SK-N-SH (cell line): ENCODE results near the gene UBE2E3. TPM values are rescaled to one million over a fixed set of nuclear protein-coding genes. Genes with fewer than 3 reads are reported as not detected.

Source experiments
- CTCF ChIA-PET: fragments of 300-600, 350-600 bp; formaldehyde crosslinking; extraction: SDS; loops from one replicate; lab custom pipeline; 2021; lab: Yijun Ruan, JAX
- POLR2A ChIA-PET: fragments of 350-600 bp; sonication (Branson Sonifier 250); formaldehyde crosslinking; extraction: SDS; loops from one replicate; lab custom pipeline; 2020; ENCODE audit warnings: antibody characterized with exemption, inconsistent platforms; lab: Yijun Ruan, JAX
- DNase-seq: peaks from one replicate; pipeline ENCODE4 v3.0.0; 2012
- H2AFZ ChIP-seq: fragments of 200-600 bp; sonication (generic); 2 replicates; pipeline ENCODE4 v1.8.1; 2016; ENCODE audit warnings: antibody characterized with exemption, mild to moderate bottlenecking, low read depth
- H3F3A ChIP-seq: fragments of 200-600 bp; sonication (generic); replicated peaks from 2 replicates; pipeline ENCODE3; 2016; ENCODE audit warnings: antibody characterized with exemption, mild to moderate bottlenecking; ENCODE audit not compliant: insufficient read depth
- H3K27ac ChIP-seq, 2 experiments: fragments of 200-500 bp in 1 of 2; fragments of 200-600 bp in 1 of 2; sonication (Bioruptor generic) in 1 of 2; sonication (generic), shearing (Covaris generic) in 1 of 2; 2 replicates each; pipeline versions ENCODE4 v1.5.1 to v1.6.1; 2014 to 2016; ENCODE audit warnings: low read depth in 2 of 2, inconsistent platforms in 1 of 2, low read length in 1 of 2, mild to moderate bottlenecking in 1 of 2, mixed read lengths in 1 of 2
- H3K27me3 ChIP-seq: fragments of 200-600 bp; sonication (generic), shearing (Covaris generic); 2 replicates; pipeline ENCODE4 v1.6.1; 2016; ENCODE audit warnings: mixed run types; ENCODE audit not compliant: insufficient read depth
- H3K36me3 ChIP-seq, 2 experiments: fragments of 200-500 bp in 1 of 2; fragments of 200-600 bp in 1 of 2; sonication (Bioruptor generic) in 1 of 2; sonication (generic) in 1 of 2; replicated peaks in 1 of 2; 2 replicates each; pipeline versions ENCODE3 to v1.5.1; 2014 to 2016; ENCODE audit warnings: low read length in 1 of 2, mild to moderate bottlenecking in 1 of 2; ENCODE audit not compliant: insufficient read depth in 2 of 2, control insufficient read depth in 1 of 2
- H3K4me1 ChIP-seq, 2 experiments: fragments of 200-500 bp in 1 of 2; fragments of 200-600 bp in 1 of 2; sonication (Bioruptor generic) in 1 of 2; sonication (generic), shearing (Covaris generic) in 1 of 2; 2 replicates each; pipeline versions ENCODE4 v1.5.1 to v1.6.1; 2014 to 2016; ENCODE audit warnings: low read depth in 1 of 2, low read length in 1 of 2, mixed run types in 1 of 2; ENCODE audit not compliant: insufficient read depth in 2 of 2, control insufficient read depth in 1 of 2
- H3K4me2 ChIP-seq: fragments of 200-600 bp; sonication (generic), shearing (Covaris generic); 2 replicates; pipeline ENCODE4 v1.6.1; 2017; ENCODE audit warnings: mixed run types
- H3K4me3 ChIP-seq, 2 experiments: fragments of 200-500 bp in 1 of 2; fragments of 200-600 bp in 1 of 2; sonication (Bioruptor generic) in 1 of 2; sonication (generic), shearing (Covaris generic) in 1 of 2; 2 replicates each; pipeline versions ENCODE4 v1.5.1 to v1.8.1; 2014 to 2016; ENCODE audit warnings: low read depth in 2 of 2, inconsistent platforms in 1 of 2, low read length in 1 of 2, mild to moderate bottlenecking in 1 of 2, mixed read lengths in 1 of 2, moderate library complexity in 1 of 2
- H3K79me2 ChIP-seq: fragments of 200-600 bp; sonication (generic); 2 replicates; pipeline ENCODE4 v1.8.1; 2017; ENCODE audit warnings: mild to moderate bottlenecking; ENCODE audit not compliant: insufficient read depth
- H3K9ac ChIP-seq: fragments of 200-600 bp; sonication (generic); 2 replicates; pipeline ENCODE4 v1.6.1; 2017; ENCODE audit warnings: mixed run types
- H3K9me2 ChIP-seq: fragments of 200-600 bp; sonication (generic); 2 replicates; pipeline ENCODE4 v1.6.1; 2017; ENCODE audit warnings: mixed run types
- H3K9me3 ChIP-seq: fragments of 200-600 bp; sonication (generic); 2 replicates; pipeline ENCODE4 v1.6.1; 2017; ENCODE audit warnings: mixed run types, mild to moderate bottlenecking, moderate library complexity
- H4K20me1 ChIP-seq: fragments of 200-600 bp; sonication (generic); 2 replicates; pipeline ENCODE4 v1.6.1; 2017; ENCODE audit warnings: mild to moderate bottlenecking, mixed run types; ENCODE audit not compliant: insufficient read depth
- FOSL2 ChIP-seq: IDR thresholded peaks from 2 replicates; pipeline ENCODE4 v1.4.0; 2012; ENCODE audit warnings: low read depth, mild to moderate bottlenecking, moderate library complexity, borderline replicate concordance
- FOXM1 ChIP-seq: IDR thresholded peaks from 2 replicates; pipeline ENCODE4 v1.4.0; 2012; ENCODE audit warnings: low read depth, mild to moderate bottlenecking
- GATA2 ChIP-seq: sonication (generic); formaldehyde crosslinking; IDR thresholded peaks from 2 replicates; pipeline ENCODE4 v1.5.0; 2020; ENCODE audit warnings: mild to moderate bottlenecking, missing genetic modification reagents
- JUND ChIP-seq: IDR thresholded peaks from 2 replicates; pipeline ENCODE4 v1.4.0; 2012
- MEF2A ChIP-seq: IDR thresholded peaks from 2 replicates; pipeline ENCODE4 v1.4.0; 2012; ENCODE audit warnings: low read depth, borderline replicate concordance
- MXI1 ChIP-seq: IDR thresholded peaks from 2 replicates; pipeline ENCODE4 v1.6.1; 2012; ENCODE audit warnings: mild to moderate bottlenecking, low read depth, low read length, improper control_type of control experiment
- NFIC ChIP-seq: IDR thresholded peaks from 2 replicates; pipeline ENCODE4 v1.4.0; 2012; ENCODE audit warnings: borderline replicate concordance
- POLR2AphosphoS5 ChIP-seq: IDR thresholded peaks from 2 replicates; pipeline ENCODE4 v1.6.1; 2012; ENCODE audit warnings: low read depth, low read length
- RAD21 ChIP-seq: IDR thresholded peaks from 2 replicates; pipeline ENCODE4 v1.6.1; 2012; ENCODE audit warnings: mild to moderate bottlenecking, low read length
- RCOR1 ChIP-seq: fragments of 150-350 bp; IDR thresholded peaks from 2 replicates; pipeline ENCODE4 v1.6.1; 2017; ENCODE audit warnings: antibody characterized with exemption, low read length
- RFX5 ChIP-seq: IDR thresholded peaks from 2 replicates; pipeline ENCODE4 v1.6.1; 2012; ENCODE audit warnings: mild to moderate bottlenecking, improper control_type of control experiment, low read length
- SIN3A ChIP-seq: IDR thresholded peaks from 2 replicates; pipeline ENCODE4 v1.6.1; 2012; ENCODE audit warnings: low read depth, mild to moderate bottlenecking, low read length, moderate library complexity, borderline replicate concordance
- SMC3 ChIP-seq: IDR thresholded peaks from 2 replicates; pipeline ENCODE4 v1.6.1; 2012; ENCODE audit warnings: low read depth, low read length, improper control_type of control experiment
- TAF1 ChIP-seq: IDR thresholded peaks from 2 replicates; pipeline ENCODE4 v1.6.1; 2012; ENCODE audit warnings: low read depth, mild to moderate bottlenecking, low read length, moderate library complexity, borderline replicate concordance
- YY1 ChIP-seq: IDR thresholded peaks from 2 replicates; pipeline ENCODE4 v1.4.0; 2012; ENCODE audit warnings: low read depth, mild to moderate bottlenecking
- WGBS: methylation state at CpG from one replicate; pipeline ENCODE4 v1.1.6; 2017; ENCODE audit warnings: low lambda C conversion rate; 5-methylcytosine and 5-hydroxymethylcytosine counted together
- polyA plus RNA-seq, 3 experiments: library from polyadenylated mRNA; depleted of rRNA; stranded (reverse); fragments of >200 nt; gene quantifications; 2 replicates each; pipeline ENCODE4 v1.2.3, GENCODE V29; 2012
- TF ChIP-seq, protein P1 (sequence below): IDR thresholded peaks from 2 replicates; pipeline ENCODE4; 2012
- TF ChIP-seq, protein P2 (sequence below): IDR thresholded peaks from 2 replicates; pipeline ENCODE4 v1.4.0; 2012; ENCODE audit warnings: low read depth
- TF ChIP-seq, protein P3 (sequence below): IDR thresholded peaks from 2 replicates; pipeline ENCODE4 v1.4.0; 2012; ENCODE audit warnings: low read depth, borderline replicate concordance

UBE2E3 gene
- polyA plus RNA-seq, 1 of the 3 experiments (the other 2 are of a cell fraction): 62.9 TPM

DNA sequence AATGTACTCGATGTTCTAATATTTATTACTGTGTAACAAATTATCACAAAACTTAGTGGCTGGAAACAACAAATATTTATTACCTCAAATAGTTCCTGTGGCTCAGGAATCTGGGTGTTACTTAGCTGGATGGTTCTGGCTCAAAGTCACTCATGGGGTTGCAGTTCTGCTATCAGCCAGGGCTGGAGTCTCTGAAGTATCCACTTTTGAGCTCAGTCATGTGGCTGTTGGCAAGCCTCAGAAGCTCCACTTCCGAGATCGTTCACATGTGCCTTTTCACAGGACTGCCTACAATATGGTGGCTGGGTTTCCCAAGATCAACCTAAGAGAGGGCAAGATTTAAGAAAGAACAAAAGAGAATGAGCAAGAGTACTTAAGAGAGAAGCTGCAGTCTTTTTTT lies 19.4 kb upstream of the UBE2E3 start:
- Histone ChIP-seq H3K4me1 (no peaks in the 10 kb centered on the region), H3F3A (no peaks in the 10 kb centered on the region), H3K9ac (no peak overlapping the region), H4K20me1 (no peaks in the 10 kb centered on the region), H3K27ac (no peak overlapping the region), H3K79me2 (no peaks in the 10 kb centered on the region), H3K9me2 (no peaks in the 10 kb centered on the region), H3K27me3 (no peaks in the 10 kb centered on the region), H3K36me3 (no peaks in the 10 kb centered on the region), H3K4me2 (no peak overlapping the region), H3K9me3 (no peaks in the 10 kb centered on the region), H2AFZ (no peak overlapping the region), H3K4me3 (no peak overlapping the region)
- ChIA-PET CTCF (no interaction called here), POLR2A (no interaction called here)
- 77% methylated on average over 3 of the region's 3 CpGs for WGBS
- no peak for DNase-seq
- TF ChIP-seq, protein P1, sequence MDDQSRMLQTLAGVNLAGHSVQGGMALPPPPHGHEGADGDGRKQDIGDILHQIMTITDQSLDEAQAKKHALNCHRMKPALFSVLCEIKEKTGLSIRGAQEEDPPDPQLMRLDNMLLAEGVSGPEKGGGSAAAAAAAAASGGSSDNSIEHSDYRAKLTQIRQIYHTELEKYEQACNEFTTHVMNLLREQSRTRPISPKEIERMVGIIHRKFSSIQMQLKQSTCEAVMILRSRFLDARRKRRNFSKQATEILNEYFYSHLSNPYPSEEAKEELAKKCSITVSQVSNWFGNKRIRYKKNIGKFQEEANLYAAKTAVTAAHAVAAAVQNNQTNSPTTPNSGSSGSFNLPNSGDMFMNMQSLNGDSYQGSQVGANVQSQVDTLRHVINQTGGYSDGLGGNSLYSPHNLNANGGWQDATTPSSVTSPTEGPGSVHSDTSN: no peak
- no peak for TF ChIP-seq SIN3A
- TF ChIP-seq POLR2AphosphoS5: no peak
- no peak for TF ChIP-seq RFX5
- no peak for TF ChIP-seq GATA2 (CRISPR knock-in tag)
- no peak for TF ChIP-seq TAF1
- TF ChIP-seq JUND: no peak
- TF ChIP-seq YY1: no peak
- TF ChIP-seq FOSL2: no peak
- TF ChIP-seq, protein P2, sequence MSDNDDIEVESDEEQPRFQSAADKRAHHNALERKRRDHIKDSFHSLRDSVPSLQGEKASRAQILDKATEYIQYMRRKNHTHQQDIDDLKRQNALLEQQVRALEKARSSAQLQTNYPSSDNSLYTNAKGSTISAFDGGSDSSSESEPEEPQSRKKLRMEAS: no peak
- TF ChIP-seq FOXM1: no peak
- no peak for TF ChIP-seq SMC3
- no peak for TF ChIP-seq NFIC

DNA sequence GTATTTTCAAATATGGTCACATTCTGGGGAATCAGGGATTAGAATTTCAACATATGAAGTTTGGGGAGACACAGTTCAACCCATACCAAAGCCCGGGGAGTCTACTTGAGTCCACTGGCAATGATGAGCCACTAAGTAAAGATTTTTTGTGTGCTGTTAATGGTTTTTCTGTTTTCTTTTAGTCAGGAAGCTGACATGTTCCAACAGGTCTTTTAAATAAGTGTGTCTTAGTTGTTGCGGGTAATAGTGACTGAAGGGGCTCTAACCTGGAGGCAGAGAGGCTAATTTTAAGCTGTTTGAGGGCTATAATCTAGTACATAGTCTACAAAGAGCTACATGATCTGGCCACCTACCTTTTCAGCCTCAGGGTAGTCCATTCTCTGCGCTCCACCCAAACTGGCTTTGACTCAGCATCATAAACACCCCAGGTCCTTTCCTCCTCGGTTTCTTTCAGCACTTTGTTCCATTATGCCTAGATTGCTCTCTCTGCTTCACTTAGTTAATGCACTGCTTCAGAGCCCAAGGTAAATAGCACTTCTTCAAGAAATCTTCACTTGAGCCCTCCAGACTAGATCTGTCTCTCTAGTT lies 17.6 kb upstream of the UBE2E3 start:
- POLR2A ChIA-PET: no interaction called here
- no peak overlapping the region for H3K4me3 ChIP-seq
- no peaks in the 10 kb centered on the region for H4K20me1 ChIP-seq
- H3K27ac ChIP-seq: no peak overlapping the region
- 86% methylated on average over 4 of the region's 4 CpGs for WGBS
- CTCF ChIA-PET: interaction anchor here (1.2 kb wide), 1 partner anchor 16 kb away, joined by 3 read pairs; no protein-coding TSS in a partner anchor
- TF ChIP-seq, protein P3, sequence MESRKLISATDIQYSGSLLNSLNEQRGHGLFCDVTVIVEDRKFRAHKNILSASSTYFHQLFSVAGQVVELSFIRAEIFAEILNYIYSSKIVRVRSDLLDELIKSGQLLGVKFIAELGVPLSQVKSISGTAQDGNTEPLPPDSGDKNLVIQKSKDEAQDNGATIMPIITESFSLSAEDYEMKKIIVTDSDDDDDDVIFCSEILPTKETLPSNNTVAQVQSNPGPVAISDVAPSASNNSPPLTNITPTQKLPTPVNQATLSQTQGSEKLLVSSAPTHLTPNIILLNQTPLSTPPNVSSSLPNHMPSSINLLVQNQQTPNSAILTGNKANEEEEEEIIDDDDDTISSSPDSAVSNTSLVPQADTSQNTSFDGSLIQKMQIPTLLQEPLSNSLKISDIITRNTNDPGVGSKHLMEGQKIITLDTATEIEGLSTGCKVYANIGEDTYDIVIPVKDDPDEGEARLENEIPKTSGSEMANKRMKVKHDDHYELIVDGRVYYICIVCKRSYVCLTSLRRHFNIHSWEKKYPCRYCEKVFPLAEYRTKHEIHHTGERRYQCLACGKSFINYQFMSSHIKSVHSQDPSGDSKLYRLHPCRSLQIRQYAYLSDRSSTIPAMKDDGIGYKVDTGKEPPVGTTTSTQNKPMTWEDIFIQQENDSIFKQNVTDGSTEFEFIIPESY: no peak
- TF ChIP-seq SIN3A (no peak), TAF1 (no peak), RAD21 (no peak), MXI1 (no peak), RFX5 (no peak), RCOR1 (no peak), NFIC (no peak), MEF2A (no peak)
- no peak for DNase-seq
- H3K9me3 ChIP-seq: no peaks in the 10 kb centered on the region
- H3K9me2 ChIP-seq: no peaks in the 10 kb centered on the region
- no peaks in the 10 kb centered on the region for H3K79me2 ChIP-seq
- H3K36me3 ChIP-seq: no peaks in the 10 kb centered on the region
- H3K4me1 ChIP-seq: no peaks in the 10 kb centered on the region
- H2AFZ ChIP-seq: no peak overlapping the region
- no peak overlapping the region for H3K9ac ChIP-seq
- no peak overlapping the region for H3K4me2 ChIP-seq
- no peaks in the 10 kb centered on the region for H3F3A ChIP-seq
- H3K27me3 ChIP-seq: no peaks in the 10 kb centered on the region
